MG63 (cell line): Measurements from ENCODE around the gene NUFIP2. TPM values are rescaled to one million over a fixed set of nuclear protein-coding genes. Genes with fewer than 3 reads are reported as not detected.
A peak's percentile ranks its signal among the peaks of the same experiment; 100 is the strongest.
"Not testable (repeated sequence)": the region's sequence is repeated elsewhere in the genome, so short reads cannot be mapped to it uniquely, and the experiment has no call there.

ENCODE experiments used
- DNase-seq: peaks from one replicate; pipeline ENCODE4 v3.0.0-alpha.2; 2020
- H3K27me3 ChIP-seq: fragments of 250-450 bp; sonication (Bioruptor Pico); 2 replicates; pipeline ENCODE4 v1.5.1; 2020; ENCODE audit warnings: mild to moderate bottlenecking, moderate library complexity
- H3K36me3 ChIP-seq: fragments of 250-450 bp; sonication (Bioruptor Pico); 2 replicates; pipeline ENCODE4 v1.5.1; 2020; ENCODE audit warnings: mild to moderate bottlenecking, moderate library complexity
- H3K4me3 ChIP-seq: fragments of 250-450 bp; sonication (Bioruptor Pico); 2 replicates; pipeline ENCODE4 v1.5.1; 2020; ENCODE audit warnings: mild to moderate bottlenecking, moderate library complexity
- H3K9me3 ChIP-seq: fragments of 250-450 bp; sonication (Bioruptor Pico); 2 replicates; pipeline ENCODE4 v1.5.1; 2020; ENCODE audit warnings: mild to moderate bottlenecking, moderate library complexity
- total RNA-seq: library from RNA; depleted of rRNA; stranded (reverse); fragments of >200 nt; shearing (Covaris generic); gene quantifications from 2 replicates; pipeline ENCODE4 v1.2.3, GENCODE V29; 2014; ENCODE audit warnings: low replicate concordance

The NUFIP2 gene
- total RNA-seq, 1 experiment from 2014 or later = 21.9 TPM

DNA sequence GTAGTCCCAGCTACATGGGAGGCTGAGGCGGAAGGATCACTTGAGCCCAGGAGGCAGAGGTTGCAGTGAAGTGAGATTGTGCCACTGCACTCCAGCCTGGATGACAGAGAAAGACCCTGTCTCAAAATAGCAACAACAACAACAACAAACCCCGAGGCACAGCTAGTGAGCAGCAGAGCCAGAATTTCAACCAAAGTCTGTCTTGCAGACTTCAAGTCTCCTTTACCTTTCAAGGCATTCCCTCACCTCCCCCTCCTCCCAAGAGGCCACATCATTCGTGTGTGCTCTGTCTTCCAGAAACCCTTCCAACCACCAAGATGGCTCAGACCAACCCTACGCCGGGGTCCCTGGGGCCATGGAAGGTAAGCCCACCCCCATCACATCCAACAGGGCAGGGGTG, 45.1 kb downstream of the NUFIP2 start:
- no peak for DNase-seq
- H3K4me3 ChIP-seq = no peak overlapping the region
- H3K9me3 ChIP-seq = no peaks in the 10 kb centered on the region; the same call in 1 of the 2 replicates

GRCh38 chr17:29247219-29247618, 46.7 kb downstream of the NUFIP2 start:
- no peaks in the 10 kb centered on the region for H3K27me3 ChIP-seq
- no peak overlapping the region for H3K4me3 ChIP-seq
- no peaks in the 10 kb centered on the region for H3K9me3 ChIP-seq
- no peaks in the 10 kb centered on the region; the same call in 1 of the 2 replicates for H3K36me3 ChIP-seq
- no peak for DNase-seq

More for the DNA sequence above, 45.1 kb downstream of the NUFIP2 start:
- H3K27me3 ChIP-seq = no peaks in the 10 kb centered on the region
- peaks cover under 1% of the 10 kb centered on the region; the same call in 1 of the 2 replicates for H3K36me3 ChIP-seq

DNA sequence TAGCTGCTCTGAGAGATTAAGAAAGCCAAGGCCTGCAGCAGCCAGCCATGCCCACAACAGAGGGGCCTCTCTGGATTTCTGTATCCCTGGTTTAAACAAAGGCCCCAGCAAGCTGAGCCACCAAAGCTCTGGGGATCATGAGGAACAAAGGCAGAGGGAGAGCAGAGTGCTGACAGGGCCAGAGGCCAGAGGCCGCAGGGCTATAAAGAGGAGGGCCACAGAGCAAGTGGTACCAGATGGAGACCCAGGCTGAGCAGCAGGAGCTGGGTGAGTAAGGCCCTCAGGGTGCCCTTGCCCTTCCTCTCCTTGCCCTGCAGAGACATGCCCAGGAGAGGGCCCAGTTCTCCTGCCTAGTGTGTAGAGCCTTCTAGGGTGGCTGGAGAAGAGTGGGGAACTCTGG, 47.3 kb downstream of the NUFIP2 start, which contains the start of gene CRYBA1:
Gene CRYBA1, plus strand, starts transcription at position 232 of the 400 bp plus-strand sequence. Its CDS starts 5 bp downstream, at position 237.
- no peaks in the 10 kb centered on the region for H3K27me3 ChIP-seq
- no peaks in the 10 kb centered on the region for H3K36me3 ChIP-seq
- no peak for DNase-seq
- H3K4me3 ChIP-seq = no peak within 1 kb of the TSS
- no peaks in the 10 kb centered on the region for H3K9me3 ChIP-seq

DNA sequence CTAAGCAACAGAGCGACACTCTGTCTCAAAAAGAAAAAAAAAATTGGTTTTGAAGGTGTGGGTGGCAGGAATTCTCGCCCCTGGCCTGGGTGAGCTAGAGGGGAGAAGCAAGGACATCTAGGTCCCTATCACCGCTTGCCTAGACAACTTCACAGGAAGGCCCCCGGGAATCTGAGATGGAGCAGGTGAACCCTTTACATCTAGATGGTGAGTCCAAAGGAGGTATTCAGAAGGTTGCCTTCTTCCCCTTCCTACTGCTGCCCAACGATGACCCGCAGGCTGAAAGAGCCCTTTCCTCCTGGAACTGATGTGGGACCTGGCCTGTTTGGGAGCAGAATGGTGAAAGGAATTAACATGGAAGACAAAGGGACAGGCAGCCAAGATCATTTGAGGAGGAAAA, 48.5 kb downstream of the NUFIP2 start:
- H3K4me3 ChIP-seq = no peak overlapping the region
- DNase-seq = no peak
- no peaks in the 10 kb centered on the region for H3K9me3 ChIP-seq
- no peaks in the 10 kb centered on the region for H3K27me3 ChIP-seq
- H3K36me3 ChIP-seq = no peaks in the 10 kb centered on the region

DNA sequence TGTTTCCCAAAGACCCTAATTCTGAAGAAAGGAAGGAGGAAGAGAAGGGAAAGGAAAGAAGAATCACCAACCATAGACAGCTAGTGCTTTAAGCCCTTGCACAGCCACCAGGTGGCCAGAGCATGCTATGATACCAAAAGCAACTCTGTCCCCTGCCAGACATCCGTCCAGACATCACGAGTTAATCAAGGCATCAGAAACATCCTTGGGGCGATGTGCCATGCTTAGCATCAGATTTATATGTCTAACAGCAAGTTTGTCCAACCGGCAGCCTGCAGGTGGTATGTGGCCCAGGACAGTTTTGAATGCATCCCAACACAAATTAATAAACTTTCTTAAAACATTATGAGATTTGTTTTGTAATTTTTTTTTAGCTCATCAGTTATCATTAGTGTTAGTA, 50.2 kb downstream of the NUFIP2 start:
- peak; percentile 17 for DNase-seq
- H3K36me3 ChIP-seq = no peaks in the 10 kb centered on the region
- H3K4me3 ChIP-seq = no peak overlapping the region
- H3K9me3 ChIP-seq = no peaks in the 10 kb centered on the region
- H3K27me3 ChIP-seq = no peaks in the 10 kb centered on the region

- Histone ChIP-seq H3K9me3 (no peaks in the 10 kb centered on the region), H3K4me3 (no peak overlapping the region), H3K27me3 (no peaks in the 10 kb centered on the region), H3K36me3 (no peaks in the 10 kb centered on the region; the same call in 1 of the 2 replicates)
- DNase-seq = no peak
Measured at GRCh38 chr17:29242790-29243189, 51.2 kb downstream of the NUFIP2 start.

GRCh38 chr17:29242051-29242450, 51.9 kb downstream of the NUFIP2 start:
- Histone ChIP-seq H3K27me3 (no peaks in the 10 kb centered on the region), H3K9me3 (no peaks in the 10 kb centered on the region), H3K36me3 (no peaks in the 10 kb centered on the region; the same call in 1 of the 2 replicates), H3K4me3 (no peak overlapping the region)
- no peak for DNase-seq

- no peaks in the 10 kb centered on the region for H3K27me3 ChIP-seq
- no peaks in the 10 kb centered on the region for H3K9me3 ChIP-seq
- no peak overlapping the region for H3K4me3 ChIP-seq
- peak; percentile 96 for DNase-seq
- H3K36me3 ChIP-seq = no peaks in the 10 kb centered on the region; the same call in 1 of the 2 replicates
Measured at GRCh38 chr17:29240968-29241963, 52.7 kb downstream of the NUFIP2 start.

- no peaks in the 10 kb centered on the region for H3K9me3 ChIP-seq
- H3K36me3 ChIP-seq = no peaks in the 10 kb centered on the region; the same call in 1 of the 2 replicates
- peak; percentile 19 for DNase-seq
- H3K4me3 ChIP-seq = no peak overlapping the region
- no peaks in the 10 kb centered on the region for H3K27me3 ChIP-seq
Measured at GRCh38 chr17:29240477-29240876, 53.5 kb downstream of the NUFIP2 start.

DNA sequence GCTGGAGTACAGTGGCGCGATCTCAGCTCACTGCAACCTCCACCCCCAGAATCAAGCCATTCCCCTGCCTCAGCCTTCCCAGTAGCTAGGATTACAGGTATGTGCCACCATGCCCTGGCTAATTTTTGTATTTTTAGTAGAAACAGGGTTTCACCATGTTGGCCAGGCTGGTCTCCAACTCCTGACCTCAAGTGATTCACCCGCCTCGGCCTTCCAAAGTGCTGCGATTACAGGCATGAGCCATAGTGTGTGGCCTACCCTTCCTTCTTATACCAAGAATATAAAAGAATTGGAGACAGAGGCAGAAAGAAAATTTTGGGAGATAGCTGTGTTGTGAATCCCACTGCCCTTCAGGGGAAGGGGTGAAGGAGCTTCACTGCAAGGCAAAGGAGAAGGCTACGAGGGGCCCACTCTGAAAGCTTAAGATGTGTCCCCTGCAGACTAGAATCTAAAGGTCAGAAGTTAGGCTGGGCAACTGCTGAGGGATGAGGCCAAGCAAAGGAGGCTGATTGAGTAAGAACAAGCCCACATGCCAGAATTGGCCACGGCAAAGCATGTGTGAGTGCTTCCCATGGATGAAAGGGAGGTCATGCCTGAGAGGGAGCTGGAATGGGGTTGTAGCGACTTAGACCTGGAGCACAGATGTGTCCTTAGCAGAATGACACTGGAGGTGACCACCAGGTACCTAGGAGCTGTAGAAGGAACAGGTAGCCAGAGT, 55.7 kb downstream of the NUFIP2 start:
- no peak overlapping the region for H3K4me3 ChIP-seq

GRCh38 chr17:29237476-29238132, 56.3 kb downstream of the NUFIP2 start:
- H3K36me3 ChIP-seq = no peaks in the 10 kb centered on the region; the same call in 1 of the 2 replicates
- no peaks in the 10 kb centered on the region for H3K27me3 ChIP-seq
- DNase-seq = no peak
- no peaks in the 10 kb centered on the region for H3K9me3 ChIP-seq
- H3K4me3 ChIP-seq = no peak overlapping the region

More for the DNA sequence above, 55.7 kb downstream of the NUFIP2 start:
- DNase-seq = peak; percentile 77
- Histone ChIP-seq H3K36me3 (no peaks in the 10 kb centered on the region; the same call in 1 of the 2 replicates), H3K9me3 (no peaks in the 10 kb centered on the region), H3K27me3 (no peaks in the 10 kb centered on the region)

- Histone ChIP-seq H3K36me3 (no peaks in the 10 kb centered on the region; the same call in 1 of the 2 replicates), H3K4me3 (no peak overlapping the region), H3K9me3 (no peaks in the 10 kb centered on the region), H3K27me3 (no peaks in the 10 kb centered on the region)
- no peak for DNase-seq
Measured at GRCh38 chr17:29235904-29236303, 58.0 kb downstream of the NUFIP2 start.

DNA sequence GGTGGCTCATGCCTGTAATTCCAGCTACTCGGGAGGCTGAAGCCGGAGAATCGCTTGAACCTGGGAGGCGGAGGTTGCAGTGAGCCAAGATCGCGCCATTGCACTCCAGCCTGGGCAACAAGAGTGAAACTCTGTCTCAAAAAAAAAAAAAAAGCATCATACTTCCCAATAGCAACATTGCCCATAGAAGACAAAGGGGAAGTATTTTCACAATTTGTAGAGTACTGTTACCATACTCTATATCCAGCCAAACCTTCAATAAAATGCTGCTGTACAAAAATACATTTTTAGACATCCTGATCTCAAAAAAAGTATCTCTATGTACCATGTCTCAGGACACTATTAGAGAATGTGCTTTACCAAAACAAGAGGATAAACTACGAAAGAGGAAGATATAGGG, 59.0 kb downstream of the NUFIP2 start:
- not testable (repeated sequence) for H3K27me3 ChIP-seq, DNase-seq, H3K9me3 ChIP-seq, H3K36me3 ChIP-seq, H3K4me3 ChIP-seq

GRCh38 chr17:29233301-29233700, 60.6 kb downstream of the NUFIP2 start:
- DNase-seq = no peak
- Histone ChIP-seq H3K27me3 (no peaks in the 10 kb centered on the region), H3K9me3 (no peaks in the 10 kb centered on the region), H3K4me3 (no peak overlapping the region), H3K36me3 (no peaks in the 10 kb centered on the region; the same call in 1 of the 2 replicates)

- Histone ChIP-seq H3K4me3 (no peak overlapping the region), H3K36me3 (no peaks in the 10 kb centered on the region), H3K27me3 (no peaks in the 10 kb centered on the region), H3K9me3 (no peaks in the 10 kb centered on the region)
- no peak for DNase-seq
Measured at GRCh38 chr17:29225396-29225795, 68.6 kb downstream of the NUFIP2 start.

GRCh38 chr17:29221338-29221737, 72.6 kb downstream of the NUFIP2 start:
- H3K36me3 ChIP-seq, H3K9me3 ChIP-seq, H3K4me3 ChIP-seq, DNase-seq, H3K27me3 ChIP-seq: not testable (repeated sequence)
